GM20431 (cell line): Measurements from ENCODE around the gene CDC14B.
"Not testable (repeated sequence)": the region's sequence is repeated elsewhere in the genome, so short reads cannot be mapped to it uniquely, and the experiment has no call there.

Experiments used
- in situ Hi-C: fragments of 300-500 bp; cut with MseI, MboI; formaldehyde crosslinking; loops from one replicate; pipeline ENCODE4 v1.15.0; 2020; ENCODE audit warnings: low sequenced_read_pairs; ENCODE audit not compliant: unreplicated experiment

The CDC14B gene

DNA sequence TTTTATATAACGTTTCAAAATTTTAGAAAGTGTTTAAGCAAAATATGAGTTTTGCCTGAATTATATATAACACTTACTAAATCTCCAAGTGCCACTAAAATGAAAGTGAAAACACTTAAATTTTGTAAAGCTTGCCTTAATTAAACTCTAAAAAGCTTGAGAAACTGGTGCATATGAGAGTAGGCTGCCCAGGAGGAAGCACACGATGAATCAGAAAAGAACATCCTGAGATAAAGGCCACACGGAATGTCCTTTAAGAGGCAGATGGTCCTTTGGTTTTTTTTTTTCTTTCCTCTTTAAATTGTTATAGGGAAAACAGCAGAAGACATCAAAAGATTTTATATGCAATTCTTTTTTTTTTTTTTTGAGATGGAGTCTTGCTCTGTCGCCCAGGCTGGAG is 109.4 kb downstream of the CDC14B start:
- in situ Hi-C loops = no loop called here

- in situ Hi-C loops = no loop called here
Measured at GRCh38 chr9:96509848-96510247, 109.8 kb downstream of the CDC14B start.

- in situ Hi-C loops = no loop called here
Measured at GRCh38 chr9:96509026-96509425, 110.6 kb downstream of the CDC14B start.

DNA sequence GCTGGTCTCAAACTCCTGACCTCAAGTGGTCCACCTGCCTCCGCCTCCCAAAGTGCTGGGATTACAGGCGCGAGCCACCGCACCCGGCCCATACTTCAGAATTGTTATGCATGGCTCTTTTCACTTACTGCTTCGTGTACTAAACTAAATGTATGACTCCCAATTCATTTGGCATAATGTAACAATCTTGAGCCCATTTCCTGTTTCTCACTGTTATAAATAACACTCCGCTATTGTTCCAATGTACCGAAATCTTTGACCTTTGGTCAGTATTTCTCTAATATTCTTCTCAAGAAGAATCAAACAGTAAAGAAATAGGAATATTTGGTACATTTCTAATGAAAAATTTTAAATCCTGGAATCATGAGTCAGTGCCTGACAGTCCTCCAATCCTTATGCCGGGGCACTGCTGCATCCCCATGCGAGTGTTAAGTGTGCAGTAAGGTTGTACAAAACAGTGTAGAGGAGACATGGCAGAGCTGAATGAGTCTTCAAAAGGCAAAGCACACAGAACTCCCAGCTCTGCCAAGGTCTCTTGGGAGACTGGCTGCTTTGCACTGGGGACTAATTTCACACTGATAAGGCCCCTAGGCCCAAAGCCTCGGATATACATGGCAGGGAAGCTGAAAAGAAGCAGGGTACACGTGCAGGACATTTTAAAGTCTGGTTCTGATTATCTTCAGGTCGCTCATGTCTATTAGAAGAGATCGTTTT is 111.3 kb downstream of the CDC14B start:
- in situ Hi-C loops = no loop called here

- in situ Hi-C loops = no loop called here
Measured at GRCh38 chr9:96505316-96505991, 114.2 kb downstream of the CDC14B start.

GRCh38 chr9:96503918-96504317 is 115.7 kb downstream of the CDC14B start:
- in situ Hi-C loops = no loop called here

- in situ Hi-C loops = not testable (repeated sequence)
Measured at GRCh38 chr9:96503374-96503748, 116.3 kb downstream of the CDC14B start.

DNA sequence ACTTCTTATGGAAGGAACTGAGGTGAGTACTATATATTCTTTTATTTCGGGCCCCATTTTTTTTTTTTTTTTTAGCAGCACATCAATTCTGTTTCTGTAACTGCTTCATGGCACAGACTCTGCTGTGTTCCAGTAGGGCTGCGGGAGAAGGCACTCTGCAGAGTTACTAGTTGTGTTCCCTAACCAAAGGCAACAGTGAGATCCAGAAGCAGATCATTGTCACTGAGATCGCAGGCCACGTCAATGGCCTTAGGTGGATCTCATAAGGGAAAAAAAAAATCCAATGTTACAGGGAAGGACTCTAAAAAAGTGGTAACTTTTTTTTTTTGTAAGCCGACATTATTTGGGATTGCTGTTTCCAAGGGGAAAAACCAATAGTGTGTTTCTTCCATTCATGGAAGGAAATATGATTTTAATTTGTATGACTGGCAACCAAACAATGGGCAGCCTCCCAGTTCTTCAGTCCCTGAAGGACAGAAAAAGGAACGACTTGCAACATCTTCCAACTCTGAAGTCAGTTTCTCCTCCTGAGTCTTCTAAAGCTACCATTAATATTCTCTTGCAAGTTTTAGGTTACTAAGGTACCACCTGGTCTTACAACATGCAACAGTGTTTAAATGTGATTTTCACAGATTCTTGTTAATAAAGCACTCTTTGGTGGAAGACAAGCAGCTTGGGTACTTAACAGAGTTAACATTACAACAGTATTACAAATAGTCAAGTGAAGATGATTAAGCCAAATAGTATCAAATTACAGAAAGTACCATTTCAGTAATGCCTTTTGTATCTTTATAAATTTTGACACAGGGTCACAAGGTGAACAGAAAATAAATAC is 116.9 kb downstream of the CDC14B start:
- in situ Hi-C loops = no loop called here

DNA sequence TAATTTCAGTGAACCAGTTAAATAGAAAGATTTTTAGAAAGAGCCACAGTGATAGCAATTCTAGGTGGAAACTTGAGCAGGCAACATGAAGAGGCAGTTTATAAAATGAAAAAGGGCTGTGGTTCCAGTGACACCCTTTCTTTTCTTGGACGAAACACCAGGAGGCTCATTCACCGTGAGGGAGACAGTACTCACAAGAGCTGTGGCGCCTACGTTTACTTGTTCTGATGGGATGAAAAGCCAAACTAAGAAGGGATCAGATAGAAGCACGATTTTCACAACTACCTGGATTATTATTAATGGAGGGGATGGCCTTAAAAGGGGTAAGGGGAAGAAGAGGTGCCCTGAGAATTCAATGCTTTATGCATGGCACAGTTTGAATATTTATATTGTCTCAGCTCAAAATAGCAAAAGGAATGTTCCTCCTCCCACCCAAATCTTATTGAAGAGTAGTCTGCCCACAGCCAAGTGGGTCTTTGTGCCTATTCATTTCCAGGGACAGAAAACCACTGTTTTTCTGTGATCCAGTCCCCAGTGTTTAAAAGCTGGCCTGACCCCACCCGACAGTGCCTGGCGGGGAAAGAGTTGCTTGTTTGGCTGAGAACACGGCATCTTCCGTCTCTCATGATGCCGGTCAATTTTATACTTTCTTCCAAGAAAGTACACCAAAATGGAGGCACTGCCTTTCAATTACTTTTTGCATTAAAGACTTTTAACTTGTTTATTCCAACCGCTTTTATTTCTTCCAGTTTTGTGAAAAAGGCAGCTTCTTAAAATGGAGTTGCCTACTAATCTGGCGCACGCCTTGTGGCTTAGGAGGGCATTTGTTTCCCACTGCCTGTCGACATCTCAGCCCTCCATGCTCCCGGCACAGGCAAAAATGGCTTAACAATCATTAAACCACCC is 117.8 kb downstream of the CDC14B start:
- in situ Hi-C loops = no loop called here

DNA sequence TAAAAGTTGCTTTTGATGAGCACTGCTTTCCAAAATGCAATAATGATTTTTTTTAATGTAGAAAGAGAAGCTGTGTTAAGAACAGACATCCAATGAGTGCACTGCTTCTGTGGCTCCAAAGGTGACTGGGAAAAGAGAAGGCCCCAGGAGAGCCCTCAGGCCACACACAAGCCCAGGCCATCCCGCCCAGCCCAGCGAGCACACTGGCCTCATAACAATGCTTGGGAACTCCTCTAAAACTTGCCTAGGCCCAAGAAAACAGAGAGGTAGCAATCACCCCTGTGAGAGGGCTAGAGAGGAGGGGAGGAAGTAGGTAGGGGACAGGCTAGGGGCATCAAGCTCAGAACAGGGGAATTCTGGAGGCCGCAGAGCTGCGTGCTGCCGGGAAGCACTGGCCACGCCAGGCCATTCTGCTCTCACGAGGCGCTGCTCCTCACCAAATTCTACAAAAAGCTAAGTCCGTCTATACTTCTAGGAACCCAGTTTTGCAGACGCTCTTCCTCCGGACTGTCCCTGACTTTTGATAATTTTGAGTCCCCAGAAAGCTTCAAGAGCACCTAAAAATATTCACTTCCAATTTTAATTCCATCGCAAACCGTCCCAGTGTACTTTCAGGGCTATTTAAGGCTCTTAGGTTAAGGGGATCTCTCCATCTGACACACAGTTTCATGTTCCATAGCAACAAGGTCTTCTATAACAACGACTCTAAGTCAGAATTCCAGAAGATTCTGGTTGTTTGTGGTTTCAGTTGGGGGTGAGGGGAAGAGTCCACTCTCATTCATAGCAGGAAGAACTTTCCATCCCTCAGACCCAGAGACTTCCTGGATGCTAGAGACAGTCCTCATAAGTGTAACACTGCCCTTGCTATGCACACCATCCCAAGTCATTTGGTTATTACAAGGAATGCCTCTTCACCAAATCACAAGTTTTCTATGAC is 118.7 kb downstream of the CDC14B start:
- in situ Hi-C loops = no loop called here

GRCh38 chr9:96499257-96499656 is 120.4 kb downstream of the CDC14B start:
- in situ Hi-C loops = no loop called here

DNA sequence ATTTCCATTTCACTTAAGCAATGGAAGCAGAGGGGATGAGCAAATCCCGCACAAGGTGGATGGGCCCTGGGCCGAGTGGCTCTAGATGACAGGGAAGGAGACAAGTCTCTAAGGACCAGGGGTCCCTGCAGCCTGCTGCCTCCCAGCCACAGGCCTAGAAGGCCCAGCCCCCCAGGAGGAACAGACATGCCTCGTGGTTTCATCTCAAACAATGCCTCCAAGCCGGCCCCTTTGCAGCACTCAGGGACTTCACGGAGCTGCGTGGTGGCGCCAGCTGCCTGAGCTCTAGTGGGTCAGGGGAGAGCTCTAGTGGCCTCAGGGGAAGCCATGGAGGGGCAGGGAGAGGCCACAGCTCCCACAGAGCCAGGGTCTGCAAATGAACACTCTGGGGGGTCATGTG is 120.8 kb downstream of the CDC14B start:
- in situ Hi-C loops = no loop called here

DNA sequence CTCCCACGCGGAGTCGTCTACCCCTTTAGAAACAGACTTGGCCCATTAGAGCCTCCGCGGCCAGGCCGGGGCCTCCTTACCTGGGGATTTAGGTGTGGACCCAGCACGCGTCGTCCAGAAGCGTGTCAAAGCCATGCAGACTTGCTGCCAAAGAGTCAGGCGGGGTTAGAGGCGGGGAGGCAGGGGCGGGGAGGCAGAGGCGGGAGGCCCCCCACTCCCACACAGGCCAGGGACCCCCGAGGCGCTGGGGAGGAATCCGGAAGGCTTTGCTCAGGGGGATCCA is 122.6 kb downstream of the CDC14B start:
- in situ Hi-C loops = no loop called here

- in situ Hi-C loops = no loop called here
Measured at GRCh38 chr9:96496368-96497116, 123.1 kb downstream of the CDC14B start.

GRCh38 chr9:96495341-96495740 is 124.3 kb downstream of the CDC14B start:
- in situ Hi-C loops = no loop called here

DNA sequence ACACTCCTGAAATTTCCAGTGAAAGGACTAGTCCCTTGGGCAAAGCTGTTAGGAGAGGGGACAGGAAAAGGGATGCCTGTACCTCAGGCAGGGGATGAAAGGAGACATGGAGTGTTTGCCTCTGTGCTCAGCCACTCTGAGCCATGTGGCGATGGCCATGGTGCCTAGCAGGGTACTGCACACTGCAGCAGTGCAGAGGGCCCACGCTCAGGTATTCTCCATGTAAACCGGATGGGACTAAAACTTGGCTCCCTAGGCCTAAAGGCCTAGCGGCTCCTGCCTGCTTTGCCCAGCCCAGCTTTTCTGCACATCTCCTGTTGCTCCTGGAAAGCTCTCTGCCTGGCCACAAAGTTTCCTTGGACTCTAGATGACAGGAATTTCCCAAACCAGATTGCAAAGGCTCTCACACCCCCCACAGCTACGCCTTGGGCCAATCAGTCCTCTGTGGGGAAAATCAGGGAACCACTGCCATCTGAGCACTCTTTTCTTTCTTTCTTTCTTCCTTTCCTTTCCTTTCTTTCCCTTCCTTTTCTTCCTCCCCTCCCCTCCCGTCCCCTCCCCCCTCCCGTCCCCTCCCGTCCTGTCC is 125.3 kb downstream of the CDC14B start:
- in situ Hi-C loops = no loop called here

DNA sequence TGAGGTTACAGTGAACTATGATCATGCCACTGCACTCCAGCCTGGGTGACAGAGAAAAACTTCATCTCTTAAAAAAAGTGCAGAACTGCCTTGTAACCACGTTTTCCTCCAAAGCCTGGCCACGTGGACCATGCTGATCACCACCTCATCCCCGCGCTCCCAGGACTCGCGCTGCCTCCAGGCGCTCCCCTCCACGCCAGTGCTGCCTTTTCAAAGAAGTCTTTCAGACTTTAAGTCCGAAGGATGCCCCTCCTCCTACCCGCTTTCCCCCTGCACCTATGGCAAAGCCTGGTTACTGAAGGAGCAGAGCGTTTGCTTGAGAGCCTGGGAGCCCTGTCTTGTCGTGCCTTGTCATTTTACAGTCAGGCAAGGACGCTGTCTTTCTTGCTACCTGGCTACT is 125.9 kb downstream of the CDC14B start:
- in situ Hi-C loops = no loop called here

DNA sequence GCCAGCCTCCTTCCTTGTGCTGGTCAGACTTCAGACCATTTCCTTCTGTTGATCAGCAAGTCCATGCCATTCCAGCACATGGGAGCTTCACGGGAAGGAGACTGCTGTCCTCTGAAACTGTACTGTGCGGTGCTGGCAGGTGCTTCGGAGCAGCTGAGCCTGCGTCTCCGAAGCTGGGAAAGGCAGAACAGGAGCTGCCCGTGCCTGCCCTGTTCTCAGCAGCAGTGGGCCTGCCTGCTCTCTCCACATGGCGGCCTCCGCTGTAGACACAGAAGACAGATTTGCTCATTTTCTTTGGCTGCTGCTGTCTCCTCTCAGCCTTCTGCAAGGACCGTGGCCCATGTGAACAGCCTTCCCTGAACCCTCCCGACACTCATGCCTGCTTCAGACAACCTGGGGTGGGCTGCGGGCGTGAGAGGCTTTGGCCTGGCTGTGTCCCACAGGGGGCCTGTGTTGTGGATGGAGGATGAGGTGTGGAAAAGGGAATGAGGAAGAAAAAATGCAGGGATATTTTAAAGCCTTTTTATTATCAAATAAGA is 126.6 kb downstream of the CDC14B start:
- in situ Hi-C loops = no loop called here
